Smooth muscle cell (in vitro differentiated cells): ENCODE data around the gene RNF121. TPM values are rescaled to one million over a fixed set of nuclear protein-coding genes. Genes with fewer than 3 reads are reported as not detected.

ENCODE experiments used
- DNase-seq: peaks from one replicate; lab custom pipeline; 2025; ENCODE audit not compliant: unreplicated experiment; lab: John Stamatoyannopoulos, UW
- H2AFZ ChIP-seq: fragments of 200-600 bp; sonication (generic); 2 replicates; pipeline ENCODE4 v1.6.0; 2016; ENCODE audit warnings: antibody characterized with exemption, low read depth, mild to moderate bottlenecking
- H3F3A ChIP-seq: fragments of 200-600 bp; sonication (generic); 2 replicates; pipeline ENCODE4 v1.6.0; 2017; ENCODE audit warnings: antibody characterized with exemption, low read depth
- H3K27ac ChIP-seq: fragments of 200-600 bp; sonication (generic); 2 replicates; pipeline ENCODE4 v1.5.1; 2016; ENCODE audit warnings: low read depth, mild to moderate bottlenecking
- H3K27me3 ChIP-seq: fragments of 200-600 bp; sonication (generic); 2 replicates; pipeline ENCODE4 v1.6.1; 2016; ENCODE audit warnings: low read depth, mild to moderate bottlenecking
- H3K36me3 ChIP-seq: fragments of 200-600 bp; sonication (generic); 2 replicates; pipeline ENCODE4 v1.5.1; 2016; ENCODE audit warnings: low read depth
- H3K4me1 ChIP-seq: fragments of 200-600 bp; sonication (generic); 2 replicates; pipeline ENCODE4 v1.5.1; 2016; ENCODE audit warnings: low read depth
- H3K4me2 ChIP-seq: fragments of 200-600 bp; sonication (generic); 2 replicates; pipeline ENCODE4 v1.6.0; 2016; ENCODE audit warnings: mild to moderate bottlenecking
- H3K4me3 ChIP-seq: fragments of 200-600 bp; sonication (generic); 2 replicates; pipeline ENCODE4 v1.5.1; 2016; ENCODE audit warnings: mild to moderate bottlenecking
- H3K79me2 ChIP-seq: fragments of 200-600 bp; sonication (generic); 2 replicates; pipeline ENCODE4 v1.6.0; 2016; ENCODE audit warnings: low read depth, mild to moderate bottlenecking
- H3K9ac ChIP-seq: fragments of 200-600 bp; sonication (generic); 2 replicates; pipeline ENCODE4 v1.6.0; 2016; ENCODE audit warnings: low read depth
- H3K9me3 ChIP-seq: fragments of 200-600 bp; sonication (generic); replicated peaks from 2 replicates; pipeline ENCODE4 v1.5.1; 2016; ENCODE audit warnings: low read depth
- H4K20me1 ChIP-seq: fragments of 200-600 bp; sonication (generic); 2 replicates; pipeline ENCODE4 v1.6.0; 2016; ENCODE audit warnings: low read depth
- CTCF ChIP-seq: fragments of 200-600 bp; sonication (generic); IDR thresholded peaks from 2 replicates; pipeline ENCODE4 v1.5.1; 2017; ENCODE audit warnings: borderline replicate concordance, mild to moderate bottlenecking, antibody characterized with exemption; ENCODE audit not compliant: insufficient read depth, poor library complexity, severe bottlenecking
- WGBS: methylation state at CpG from one replicate; pipeline ENCODE4 v1.1.7; 2016; ENCODE audit warnings: low lambda C conversion rate; 5-methylcytosine and 5-hydroxymethylcytosine counted together
- polyA plus RNA-seq: library from polyadenylated mRNA; unstranded; fragments of >200 nt; fragmentation: Nextera tagmentation; extraction: Ambion mirVana; gene quantifications from 2 replicates; pipeline ENCODE4 v1.2.1, GENCODE V29; 2016
- total RNA-seq: library from RNA; depleted of rRNA; stranded (reverse); fragments of >200 nt; gene quantifications from 2 replicates; pipeline ENCODE4 v1.2.3, GENCODE V29; 2014

The RNF121 gene
- total and polyA plus RNA-seq, 2 experiments from 2014 or later = 34.4 to 49.5 TPM

- Histone ChIP-seq H3K9ac (peak overlapping the region; percentile 75), H3K4me3 (no peak overlapping the region), H3K4me2 (peak overlapping the region; percentile 51), H2AFZ (no peak overlapping the region), H3K4me1 (peaks cover 38% of the 10 kb centered on the region), H3K27me3 (no peaks in the 10 kb centered on the region), H3K36me3 (no peaks in the 10 kb centered on the region), H4K20me1 (peaks cover 55% of the 10 kb centered on the region), H3K27ac (peak overlapping the region; percentile 88), H3K9me3 (no peaks in the 10 kb centered on the region), H3K79me2 (peaks cover 70% of the 10 kb centered on the region), H3F3A (peaks cover 32% of the 10 kb centered on the region)
- 14% methylated on average over 6 of the region's 6 CpGs for WGBS
- no peak for DNase-seq
- no peak for TF ChIP-seq CTCF
These were observed 11.8 kb downstream of the RNF121 start for GRCh38 chr11:71940561-71941219.

GRCh38 chr11:71946144-71946571 lies 17.3 kb downstream of the RNF121 start:
- no peak for DNase-seq
- H3K4me2 ChIP-seq = peak overlapping the region; percentile 72
- H3K27ac ChIP-seq = peak overlapping the region; percentile 99
- peaks cover 66% of the 10 kb centered on the region for H3K79me2 ChIP-seq
- no peak overlapping the region for H2AFZ ChIP-seq
- H3K4me3 ChIP-seq = no peak overlapping the region
- H3K27me3 ChIP-seq = no peaks in the 10 kb centered on the region
- H4K20me1 ChIP-seq = peaks cover 33% of the 10 kb centered on the region
- H3F3A ChIP-seq = peaks cover 33% of the 10 kb centered on the region
- no peak for TF ChIP-seq CTCF
- peaks cover 44% of the 10 kb centered on the region for H3K4me1 ChIP-seq
- no peaks in the 10 kb centered on the region for H3K9me3 ChIP-seq
- 24% methylated on average over 2 of the region's 2 CpGs for whole genome bisulfite sequencing
- H3K9ac ChIP-seq = peak overlapping the region; percentile 93
- H3K36me3 ChIP-seq = no peaks in the 10 kb centered on the region

GRCh38 chr11:71947498-71947897 lies 18.7 kb downstream of the RNF121 start:
- Histone ChIP-seq H3K4me3 (no peak overlapping the region), H3F3A (peaks cover 29% of the 10 kb centered on the region), H3K27ac (peak overlapping the region; percentile 99), H3K4me2 (peak overlapping the region; percentile 72), H2AFZ (no peak overlapping the region), H3K36me3 (no peaks in the 10 kb centered on the region), H3K9me3 (no peaks in the 10 kb centered on the region), H3K4me1 (peaks cover 33% of the 10 kb centered on the region), H3K79me2 (peaks cover 67% of the 10 kb centered on the region), H3K27me3 (no peaks in the 10 kb centered on the region), H4K20me1 (peaks cover 36% of the 10 kb centered on the region), H3K9ac (peak overlapping the region; percentile 93)
- no peak for TF ChIP-seq CTCF
- 84% methylated on average over 3 of the region's 3 CpGs for WGBS
- no peak for DNase-seq
